Subcutaneous adipose tissue (tissue), 4 donors: ENCODE results near the gene B3GLCT. TPM values are rescaled to one million over a fixed set of nuclear protein-coding genes. Genes with fewer than 3 reads are reported as not detected.

Experiments used
- CTCF ChIP-seq: fragments of 450-650 bp; IDR thresholded peaks from one replicate; pipeline ENCODE4 v1.5.1; 2016; ENCODE audit warnings: low read depth, mild to moderate bottlenecking, control low read depth, antibody characterized with exemption, moderate library complexity
- total RNA-seq, 4 donors: library from RNA; depleted of rRNA; stranded (reverse); fragments of >200 nt; gene quantifications; one replicate each; pipeline ENCODE4 v1.1.0, GENCODE V29; 2016

The B3GLCT gene
- total RNA-seq, 4 donors from 2014 or later = 4.9 to 15.4 (median 8.5) TPM

- TF ChIP-seq CTCF = no peak
These were observed 1.7 kb downstream of the B3GLCT start for GRCh38 chr13:31201341-31202031.

GRCh38 chr13:31204592-31204991, 4.8 kb downstream of the B3GLCT start:
- TF ChIP-seq CTCF = no peak

- TF ChIP-seq CTCF = no peak
These were observed 8.1 kb downstream of the B3GLCT start for GRCh38 chr13:31207661-31208552.

GRCh38 chr13:31208559-31209122, 8.9 kb downstream of the B3GLCT start:
- TF ChIP-seq CTCF = no peak

- no peak for TF ChIP-seq CTCF
These were observed 9.5 kb downstream of the B3GLCT start for GRCh38 chr13:31209172-31209840.

- no peak for TF ChIP-seq CTCF
These were observed 10.1 kb downstream of the B3GLCT start for GRCh38 chr13:31209841-31210210.
